ENCODE results near the gene KRTAP27-1. TPM values are rescaled to one million over a fixed set of nuclear protein-coding genes. Genes with fewer than 3 reads are reported as not detected.

KRTAP27-1 gene
- total and polyA plus RNA-seq, 2 experiments from 2014 or later: not detected

- TF ChIP-seq ZNF462 (CRISPR knock-in tag; IDR thresholded peaks at IDR 0.05) (no peak), CTCF (conservative IDR thresholded peaks at IDR 0.05; ENCODE audit: low read depth in 2 of 2) (no peak)
These were observed 1.2 kb upstream of the KRTAP27-1 start (continued) for GRCh38 chr21:30338717-30339116.

- Mint-ChIP-seq H3K27me3 (ENCODE audit: insufficient read depth, low read depth, poor library complexity) (no peaks in the 10 kb centered on the region), H3K36me3 (ENCODE audit: low read depth) (no peaks in the 10 kb centered on the region), H3K27ac (no peak overlapping the region), H3K9me3 (no peaks in the 10 kb centered on the region), H3K4me1 (no peaks in the 10 kb centered on the region), H3K4me3 (no peak overlapping the region)
- Histone ChIP-seq H3F3A (replicated peaks; ENCODE audit: low read depth) (no peaks in the 10 kb centered on the region), H4K20me1 (replicated peaks; ENCODE audit: insufficient read depth) (no peaks in the 10 kb centered on the region), H3K27me3 (ENCODE audit: insufficient read depth) (no peaks in the 10 kb centered on the region), H2AFZ (no peak overlapping the region), H3K4me1 (ENCODE audit: insufficient read depth) (no peaks in the 10 kb centered on the region), H3K27ac (ENCODE audit: low read depth) (no peak overlapping the region), H3K9me2 (ENCODE audit: insufficient read depth) (no peaks in the 10 kb centered on the region), H3K4me3 (no peak overlapping the region), H3K79me2 (replicated peaks; ENCODE audit: insufficient read depth) (no peaks in the 10 kb centered on the region), H3K4me2 (no peak overlapping the region), H3K36me3 (ENCODE audit: insufficient read depth) (no peaks in the 10 kb centered on the region)
- DNase-seq (ENCODE audit: low spot score): no peak
- TF ChIP-seq ZNF331 (CRISPR knock-in tag; IDR thresholded peaks at IDR 0.05; ENCODE audit: low read depth): no peak
- TF ChIP-seq ZNF114 (CRISPR knock-in tag; IDR thresholded peaks at IDR 0.05): no peak
- no peak for ATAC-seq
These were observed 278 bp upstream of the KRTAP27-1 start for GRCh38 chr21:30337772-30338171.

Data from GM23338 (cell line).